SK-N-SH (cell line): ENCODE data around the gene TMED9. TPM values are rescaled to one million over a fixed set of nuclear protein-coding genes. Genes with fewer than 3 reads are reported as not detected.

Source experiments
- CTCF ChIA-PET: fragments of 300-600, 350-600 bp; formaldehyde crosslinking; extraction: SDS; loops from one replicate; lab custom pipeline; 2021; lab: Yijun Ruan, JAX
- POLR2A ChIA-PET: fragments of 350-600 bp; sonication (Branson Sonifier 250); formaldehyde crosslinking; extraction: SDS; loops from one replicate; lab custom pipeline; 2020; ENCODE audit warnings: antibody characterized with exemption, inconsistent platforms; lab: Yijun Ruan, JAX
- DNase-seq: peaks from one replicate; pipeline ENCODE4 v3.0.0; 2012
- H2AFZ ChIP-seq: fragments of 200-600 bp; sonication (generic); 2 replicates; pipeline ENCODE4 v1.8.1; 2016; ENCODE audit warnings: antibody characterized with exemption, mild to moderate bottlenecking, low read depth
- H3F3A ChIP-seq: fragments of 200-600 bp; sonication (generic); replicated peaks from 2 replicates; pipeline ENCODE3; 2016; ENCODE audit warnings: antibody characterized with exemption, mild to moderate bottlenecking; ENCODE audit not compliant: insufficient read depth
- H3K27ac ChIP-seq, 2 experiments: fragments of 200-500 bp in 1 of 2; fragments of 200-600 bp in 1 of 2; sonication (Bioruptor generic) in 1 of 2; sonication (generic), shearing (Covaris generic) in 1 of 2; 2 replicates each; pipeline versions ENCODE4 v1.5.1 to v1.6.1; 2014 to 2016; ENCODE audit warnings: low read depth in 2 of 2, inconsistent platforms in 1 of 2, low read length in 1 of 2, mild to moderate bottlenecking in 1 of 2, mixed read lengths in 1 of 2
- H3K27me3 ChIP-seq: fragments of 200-600 bp; sonication (generic), shearing (Covaris generic); 2 replicates; pipeline ENCODE4 v1.6.1; 2016; ENCODE audit warnings: mixed run types; ENCODE audit not compliant: insufficient read depth
- H3K36me3 ChIP-seq, 2 experiments: fragments of 200-500 bp in 1 of 2; fragments of 200-600 bp in 1 of 2; sonication (Bioruptor generic) in 1 of 2; sonication (generic) in 1 of 2; replicated peaks in 1 of 2; 2 replicates each; pipeline versions ENCODE3 to v1.5.1; 2014 to 2016; ENCODE audit warnings: low read length in 1 of 2, mild to moderate bottlenecking in 1 of 2; ENCODE audit not compliant: insufficient read depth in 2 of 2, control insufficient read depth in 1 of 2
- H3K4me1 ChIP-seq, 2 experiments: fragments of 200-500 bp in 1 of 2; fragments of 200-600 bp in 1 of 2; sonication (Bioruptor generic) in 1 of 2; sonication (generic), shearing (Covaris generic) in 1 of 2; 2 replicates each; pipeline versions ENCODE4 v1.5.1 to v1.6.1; 2014 to 2016; ENCODE audit warnings: low read depth in 1 of 2, low read length in 1 of 2, mixed run types in 1 of 2; ENCODE audit not compliant: insufficient read depth in 2 of 2, control insufficient read depth in 1 of 2
- H3K4me2 ChIP-seq: fragments of 200-600 bp; sonication (generic), shearing (Covaris generic); 2 replicates; pipeline ENCODE4 v1.6.1; 2017; ENCODE audit warnings: mixed run types
- H3K4me3 ChIP-seq, 2 experiments: fragments of 200-500 bp in 1 of 2; fragments of 200-600 bp in 1 of 2; sonication (Bioruptor generic) in 1 of 2; sonication (generic), shearing (Covaris generic) in 1 of 2; 2 replicates each; pipeline versions ENCODE4 v1.5.1 to v1.8.1; 2014 to 2016; ENCODE audit warnings: low read depth in 2 of 2, inconsistent platforms in 1 of 2, low read length in 1 of 2, mild to moderate bottlenecking in 1 of 2, mixed read lengths in 1 of 2, moderate library complexity in 1 of 2
- H3K79me2 ChIP-seq: fragments of 200-600 bp; sonication (generic); 2 replicates; pipeline ENCODE4 v1.8.1; 2017; ENCODE audit warnings: mild to moderate bottlenecking; ENCODE audit not compliant: insufficient read depth
- H3K9ac ChIP-seq: fragments of 200-600 bp; sonication (generic); 2 replicates; pipeline ENCODE4 v1.6.1; 2017; ENCODE audit warnings: mixed run types
- H3K9me2 ChIP-seq: fragments of 200-600 bp; sonication (generic); 2 replicates; pipeline ENCODE4 v1.6.1; 2017; ENCODE audit warnings: mixed run types
- H3K9me3 ChIP-seq: fragments of 200-600 bp; sonication (generic); 2 replicates; pipeline ENCODE4 v1.6.1; 2017; ENCODE audit warnings: mixed run types, mild to moderate bottlenecking, moderate library complexity
- H4K20me1 ChIP-seq: fragments of 200-600 bp; sonication (generic); 2 replicates; pipeline ENCODE4 v1.6.1; 2017; ENCODE audit warnings: mild to moderate bottlenecking, mixed run types; ENCODE audit not compliant: insufficient read depth
- ELF1 ChIP-seq: IDR thresholded peaks from 2 replicates; pipeline ENCODE4 v1.4.0; 2012
- FOXJ3 ChIP-seq: sonication (generic); formaldehyde crosslinking; IDR thresholded peaks from 2 replicates; pipeline ENCODE4 v1.5.1; 2020; ENCODE audit warnings: mild to moderate bottlenecking, missing genetic modification reagents
- FOXM1 ChIP-seq: IDR thresholded peaks from 2 replicates; pipeline ENCODE4 v1.4.0; 2012; ENCODE audit warnings: low read depth, mild to moderate bottlenecking
- GABPA ChIP-seq: IDR thresholded peaks from 2 replicates; pipeline ENCODE4 v1.4.0; 2012; ENCODE audit warnings: low read depth, mild to moderate bottlenecking
- GATA2 ChIP-seq: sonication (generic); formaldehyde crosslinking; IDR thresholded peaks from 2 replicates; pipeline ENCODE4 v1.5.0; 2020; ENCODE audit warnings: mild to moderate bottlenecking, missing genetic modification reagents
- IRF3 ChIP-seq: fragments of 150-350 bp; IDR thresholded peaks from 2 replicates; pipeline ENCODE4 v1.6.1; 2016; ENCODE audit warnings: mild to moderate bottlenecking, low read depth, low read length
- JUND ChIP-seq: IDR thresholded peaks from 2 replicates; pipeline ENCODE4 v1.4.0; 2012
- MAX ChIP-seq: IDR thresholded peaks from 2 replicates; pipeline ENCODE4 v1.4.0; 2012; ENCODE audit warnings: low read depth
- NFIC ChIP-seq: IDR thresholded peaks from 2 replicates; pipeline ENCODE4 v1.4.0; 2012; ENCODE audit warnings: borderline replicate concordance
- NRF1 ChIP-seq: IDR thresholded peaks from 2 replicates; pipeline ENCODE4 v1.6.1; 2012; ENCODE audit warnings: low read depth, mild to moderate bottlenecking, low read length
- PBX3 ChIP-seq: IDR thresholded peaks from 2 replicates; pipeline ENCODE4; 2012
- REST ChIP-seq: IDR thresholded peaks from 2 replicates; pipeline ENCODE4 v1.6.1; 2012; ENCODE audit warnings: mild to moderate bottlenecking, low read depth, low read length, moderate library complexity
- RFX5 ChIP-seq: IDR thresholded peaks from 2 replicates; pipeline ENCODE4 v1.6.1; 2012; ENCODE audit warnings: mild to moderate bottlenecking, improper control_type of control experiment, low read length
- RXRA ChIP-seq: IDR thresholded peaks from 2 replicates; pipeline ENCODE4 v1.4.0; 2012; ENCODE audit warnings: low read depth, mild to moderate bottlenecking, borderline replicate concordance
- SIN3A ChIP-seq: IDR thresholded peaks from 2 replicates; pipeline ENCODE4 v1.6.1; 2012; ENCODE audit warnings: low read depth, mild to moderate bottlenecking, low read length, moderate library complexity, borderline replicate concordance
- SMC3 ChIP-seq: IDR thresholded peaks from 2 replicates; pipeline ENCODE4 v1.6.1; 2012; ENCODE audit warnings: low read depth, low read length, improper control_type of control experiment
- TCF12 ChIP-seq: IDR thresholded peaks from 2 replicates; pipeline ENCODE4 v1.4.0; 2012
- WGBS: methylation state at CpG from one replicate; pipeline ENCODE4 v1.1.6; 2017; ENCODE audit warnings: low lambda C conversion rate; 5-methylcytosine and 5-hydroxymethylcytosine counted together
- polyA plus RNA-seq, 3 experiments: library from polyadenylated mRNA; depleted of rRNA; stranded (reverse); fragments of >200 nt; gene quantifications; 2 replicates each; pipeline ENCODE4 v1.2.3, GENCODE V29; 2012

Gene TMED9
- polyA plus RNA-seq, 1 of the 3 experiments (the other 2 are of a cell fraction), result 264 TPM

GRCh38 chr5:177604656-177605055 is 12.7 kb downstream of the TMED9 start:
- Histone ChIP-seq H3K9me2 (no peaks in the 10 kb centered on the region), H4K20me1 (no peaks in the 10 kb centered on the region), H3K79me2 (peaks cover 19% of the 10 kb centered on the region), H3K27ac (no peak overlapping the region), H3F3A (no peaks in the 10 kb centered on the region), H3K9me3 (no peaks in the 10 kb centered on the region), H3K9ac (no peak overlapping the region), H3K27me3 (no peaks in the 10 kb centered on the region), H3K4me3 (no peak overlapping the region)
- no peak for DNase-seq
- POLR2A ChIA-PET, result no interaction called here
- WGBS, result 91% methylated on average over 5 of the region's 5 CpGs
- TF ChIP-seq JUND (no peak), GABPA (no peak), ELF1 (no peak), SIN3A (no peak), GATA2 (no peak), FOXJ3 (CRISPR knock-in tag) (no peak), NFIC (no peak), NRF1 (no peak), SMC3 (no peak), PBX3 (no peak), RXRA (no peak), RFX5 (no peak), MAX (no peak)
- TF ChIP-seq, all 33 proteins: peak for 0
- peaks cover 0 to 14% of the 10 kb centered on the region in 2 experiments for H3K36me3 ChIP-seq
- H3K4me2 ChIP-seq, result no peak overlapping the region
- no peak overlapping the region for H2AFZ ChIP-seq
- CTCF ChIA-PET, result interaction anchor here (1.5 kb wide), 1 partner anchor 9 kb away, joined by 4 read pairs; no protein-coding TSS in a partner anchor
- peaks cover 3 to 28% of the 10 kb centered on the region in 2 experiments; a peak in 1 of 4 replicates for H3K4me1 ChIP-seq

DNA sequence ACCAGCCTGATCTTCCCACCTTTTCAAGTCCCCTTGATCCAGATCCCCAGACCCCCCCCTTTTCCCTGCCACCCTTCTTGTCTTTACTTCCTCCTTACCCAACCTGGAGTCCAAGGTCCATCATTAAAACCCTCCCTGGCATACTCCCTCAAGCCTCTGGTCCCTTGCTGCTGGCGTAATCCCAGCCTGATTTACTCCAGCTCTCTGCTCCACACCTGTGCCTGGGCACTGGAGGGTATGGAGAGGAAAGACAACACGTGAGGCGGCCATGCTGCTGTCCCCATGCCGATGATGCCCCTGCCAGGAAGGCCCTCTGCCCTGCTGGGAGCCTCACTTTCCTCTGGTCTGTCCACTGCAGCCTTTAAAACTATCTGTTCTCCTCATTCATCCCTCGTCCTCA is 13.1 kb downstream of the TMED9 start:
- Histone ChIP-seq H4K20me1 (no peaks in the 10 kb centered on the region), H3K27ac (no peak overlapping the region), H3K79me2 (peaks cover 19% of the 10 kb centered on the region), H3K4me1 (peaks cover 3 to 28% of the 10 kb centered on the region in 2 experiments; a peak in 1 of 4 replicates), H3K36me3 (peaks cover 0 to 18% of the 10 kb centered on the region in 2 experiments), H3K9ac (no peak overlapping the region), H3K27me3 (no peaks in the 10 kb centered on the region), H3K9me2 (no peaks in the 10 kb centered on the region), H3K4me3 (no peak overlapping the region), H3K4me2 (no peak overlapping the region), H2AFZ (no peak overlapping the region), H3F3A (no peaks in the 10 kb centered on the region), H3K9me3 (no peaks in the 10 kb centered on the region)
- ChIA-PET CTCF (no interaction called here), POLR2A (no interaction called here)
- TF ChIP-seq NFIC (no peak), REST (no peak), IRF3 (no peak), TCF12 (no peak), FOXM1 (no peak), SIN3A (no peak)
- WGBS, result 92% methylated on average over 5 of the region's 5 CpGs
- DNase-seq, result no peak
